ENCODE measurements around the gene MAMDC4. TPM values are rescaled to one million over a fixed set of nuclear protein-coding genes. Genes with fewer than 3 reads are reported as not detected.

The MAMDC4 gene
- polyA plus RNA-seq, 1 donor (not counting 4 experiments of a cell fraction or from before 2014, with no cell fraction given): 0.49 TPM

DNA sequence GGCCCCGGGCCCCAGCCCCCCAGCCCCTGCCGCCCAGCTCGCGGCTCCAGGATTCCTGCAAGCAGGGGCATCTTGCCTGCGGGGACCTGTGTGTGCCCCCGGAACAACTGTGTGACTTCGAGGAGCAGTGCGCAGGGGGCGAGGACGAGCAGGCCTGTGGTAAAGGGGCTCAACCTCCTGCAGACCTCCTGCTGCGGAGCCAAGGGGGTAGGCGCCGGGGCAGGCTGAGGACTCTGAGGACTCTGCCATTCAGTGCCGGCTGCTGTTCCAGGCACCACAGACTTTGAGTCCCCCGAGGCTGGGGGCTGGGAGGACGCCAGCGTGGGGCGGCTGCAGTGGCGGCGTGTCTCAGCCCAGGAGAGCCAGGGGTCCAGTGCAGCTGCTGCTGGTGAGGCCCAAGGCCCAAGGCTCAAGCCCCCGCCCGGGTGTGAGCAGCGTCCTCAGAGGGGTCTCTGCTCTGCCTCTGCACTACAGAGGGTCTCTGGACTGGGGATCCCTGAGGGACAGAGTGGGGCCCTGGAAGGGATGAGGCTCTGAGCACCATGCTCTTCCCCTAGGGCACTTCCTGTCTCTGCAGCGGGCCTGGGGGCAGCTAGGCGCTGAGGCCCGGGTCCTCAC lies 3.4 kb downstream of the MAMDC4 start:
- Histone ChIP-seq H3K9ac (ENCODE audit: control insufficient read depth, extremely low read depth, insufficient read depth, low read length) (no peak overlapping the region), H3K27me3 (ENCODE audit: control insufficient read depth, extremely low read depth, insufficient read depth, low read length) (no peaks in the 10 kb centered on the region), H3K79me2 (ENCODE audit: control insufficient read depth, insufficient read depth, low read length) (no peaks in the 10 kb centered on the region), H3K4me2 (ENCODE audit: control insufficient read depth, extremely low read depth, insufficient read depth, low read depth, low read length) (no peak overlapping the region), H3K9me1 (ENCODE audit: control insufficient read depth, extremely low read depth, insufficient read depth, low read length) (no peaks in the 10 kb centered on the region), H4K20me1 (ENCODE audit: control insufficient read depth, extremely low read depth, insufficient read depth, low read length) (no peaks in the 10 kb centered on the region), H3K4me3 (ENCODE audit: control insufficient read depth in 2 of 3, extremely low read depth in 1 of 3, insufficient read depth in 2 of 3, low read depth in 1 of 3, low read length in 3 of 3) (no peak overlapping the region), H2AFZ (ENCODE audit: control insufficient read depth, low read length) (no peak overlapping the region), H3K9me3 (ENCODE audit: control insufficient read depth, low read depth, low read length) (no peaks in the 10 kb centered on the region), H3K27ac (ENCODE audit: control insufficient read depth, insufficient read depth, low read length) (no peak overlapping the region), H3K4me1 (ENCODE audit: control insufficient read depth, extremely low read depth, insufficient read depth, low read length) (peaks cover 3% of the 10 kb centered on the region), H3K36me3 (ENCODE audit: control insufficient read depth in 2 of 2, extremely low read depth in 1 of 2, insufficient read depth in 2 of 2, low read length in 2 of 2) (peaks cover 3 to 13% of the 10 kb centered on the region in 2 experiments)
- no peak for FAIRE-seq
- dilution Hi-C loops (cut with MboI; ENCODE audit: extremely low pct_ligation_motif_present, low sequenced_read_pairs): no loop called here
- TF ChIP-seq, protein P1, sequence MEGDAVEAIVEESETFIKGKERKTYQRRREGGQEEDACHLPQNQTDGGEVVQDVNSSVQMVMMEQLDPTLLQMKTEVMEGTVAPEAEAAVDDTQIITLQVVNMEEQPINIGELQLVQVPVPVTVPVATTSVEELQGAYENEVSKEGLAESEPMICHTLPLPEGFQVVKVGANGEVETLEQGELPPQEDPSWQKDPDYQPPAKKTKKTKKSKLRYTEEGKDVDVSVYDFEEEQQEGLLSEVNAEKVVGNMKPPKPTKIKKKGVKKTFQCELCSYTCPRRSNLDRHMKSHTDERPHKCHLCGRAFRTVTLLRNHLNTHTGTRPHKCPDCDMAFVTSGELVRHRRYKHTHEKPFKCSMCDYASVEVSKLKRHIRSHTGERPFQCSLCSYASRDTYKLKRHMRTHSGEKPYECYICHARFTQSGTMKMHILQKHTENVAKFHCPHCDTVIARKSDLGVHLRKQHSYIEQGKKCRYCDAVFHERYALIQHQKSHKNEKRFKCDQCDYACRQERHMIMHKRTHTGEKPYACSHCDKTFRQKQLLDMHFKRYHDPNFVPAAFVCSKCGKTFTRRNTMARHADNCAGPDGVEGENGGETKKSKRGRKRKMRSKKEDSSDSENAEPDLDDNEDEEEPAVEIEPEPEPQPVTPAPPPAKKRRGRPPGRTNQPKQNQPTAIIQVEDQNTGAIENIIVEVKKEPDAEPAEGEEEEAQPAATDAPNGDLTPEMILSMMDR (optimal IDR thresholded peaks at IDR 0.05 in 1 of 3, IDR thresholded peaks at IDR 0.05 in 1 of 3, conservative IDR thresholded peaks at IDR 0.05 in 1 of 3; ENCODE audit: extremely low read depth in 1 of 3, insufficient read depth in 2 of 3, low read length in 3 of 3): no peak
- TF ChIP-seq EZH2 (IDR thresholded peaks at IDR 0.05; ENCODE audit: low read length): no peak
- DNase-seq (ENCODE audit: low read depth, low spot score): no peak

DNA sequence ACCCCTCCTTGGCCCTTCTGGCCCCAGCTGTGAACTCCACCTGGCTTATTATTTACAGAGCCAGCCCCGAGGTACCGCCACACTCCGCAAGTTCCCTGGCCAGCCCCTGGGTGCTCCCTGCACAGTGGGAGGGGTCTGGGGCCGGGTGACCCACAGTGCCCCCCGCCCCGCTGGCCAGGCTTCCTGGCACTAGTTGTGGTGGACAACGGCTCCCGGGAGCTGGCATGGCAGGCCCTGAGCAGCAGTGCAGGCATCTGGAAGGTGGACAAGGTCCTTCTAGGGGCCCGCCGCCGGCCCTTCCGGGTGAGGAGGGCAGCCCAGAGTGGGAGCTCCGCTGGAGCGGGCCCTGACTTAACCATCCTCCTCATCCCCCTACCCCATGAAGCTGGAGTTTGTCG lies 3.9 kb downstream of the MAMDC4 start:
- FAIRE-seq (no peak), DNase-seq (ENCODE audit: low read depth, low spot score) (no peak)
- no peak overlapping the region for H3K4me3 ChIP-seq (ENCODE audit: control insufficient read depth in 2 of 3, extremely low read depth in 1 of 3, insufficient read depth in 2 of 3, low read depth in 1 of 3, low read length in 3 of 3)
- H3K9ac ChIP-seq (ENCODE audit: control insufficient read depth, extremely low read depth, insufficient read depth, low read length): no peak overlapping the region
- no peak overlapping the region for H3K4me2 ChIP-seq (ENCODE audit: control insufficient read depth, extremely low read depth, insufficient read depth, low read depth, low read length)
- H3K27me3 ChIP-seq (ENCODE audit: control insufficient read depth, extremely low read depth, insufficient read depth, low read length): no peaks in the 10 kb centered on the region
- H3K4me1 ChIP-seq (ENCODE audit: control insufficient read depth, extremely low read depth, insufficient read depth, low read length): peaks cover 3% of the 10 kb centered on the region
- no peaks in the 10 kb centered on the region for H3K9me1 ChIP-seq (ENCODE audit: control insufficient read depth, extremely low read depth, insufficient read depth, low read length)
- H2AFZ ChIP-seq (ENCODE audit: control insufficient read depth, low read length): no peak overlapping the region
- H3K27ac ChIP-seq (ENCODE audit: control insufficient read depth, insufficient read depth, low read length): no peak overlapping the region
- TF ChIP-seq EZH2 (IDR thresholded peaks at IDR 0.05; ENCODE audit: low read length): no peak
- TF ChIP-seq, protein P1 (optimal IDR thresholded peaks at IDR 0.05 in 1 of 3, IDR thresholded peaks at IDR 0.05 in 1 of 3, conservative IDR thresholded peaks at IDR 0.05 in 1 of 3; ENCODE audit: extremely low read depth in 1 of 3, insufficient read depth in 2 of 3, low read length in 3 of 3): no peak
- dilution Hi-C loops (cut with MboI; ENCODE audit: extremely low pct_ligation_motif_present, low sequenced_read_pairs): no loop called here
- H3K9me3 ChIP-seq (ENCODE audit: control insufficient read depth, low read depth, low read length): no peaks in the 10 kb centered on the region
- no peaks in the 10 kb centered on the region for H3K79me2 ChIP-seq (ENCODE audit: control insufficient read depth, insufficient read depth, low read length)
- no peaks in the 10 kb centered on the region for H4K20me1 ChIP-seq (ENCODE audit: control insufficient read depth, extremely low read depth, insufficient read depth, low read length)
- peaks cover 5 to 11% of the 10 kb centered on the region in 2 experiments for H3K36me3 ChIP-seq (ENCODE audit: control insufficient read depth in 2 of 2, extremely low read depth in 1 of 2, insufficient read depth in 2 of 2, low read length in 2 of 2)

Data from keratinocyte (primary cell).